Mammary epithelial cell (primary cell): ENCODE data around the gene LUC7L2.

Experiments
- CTCF ChIP-seq, 2 donors: IDR thresholded peaks in 1 of 2; conservative IDR thresholded peaks in 1 of 2; 2 replicates each; pipeline ENCODE4 v1.5.1; 2011 to 2012; ENCODE audit warnings: inconsistent platforms in 2 of 2, low read length in 2 of 2, mild to moderate bottlenecking in 2 of 2, control low read depth in 1 of 2, low read depth in 1 of 2; ENCODE audit not compliant: insufficient read depth in 1 of 2; ENCODE audit errors: extremely low read depth in 1 of 2
- EZH2 ChIP-seq: IDR thresholded peaks from 2 replicates; pipeline ENCODE4 v1.6.1; 2012; ENCODE audit warnings: low read length, inconsistent platforms, borderline replicate concordance

GRCh38 chr7:139451638-139452037, 91.9 kb downstream of the LUC7L2 start:
- TF ChIP-seq CTCF (conservative IDR thresholded peaks at IDR 0.05 in 1 of 2, IDR thresholded peaks at IDR 0.05 in 1 of 2; ENCODE audit: extremely low read depth in 1 of 2, insufficient read depth in 1 of 2, low read depth in 1 of 2, low read length in 2 of 2) (no peak), EZH2 (no peak)
